BJ (cell line): ENCODE results near the gene KRTAP5-8. TPM values are rescaled to one million over a fixed set of nuclear protein-coding genes. Genes with fewer than 3 reads are reported as not detected.

Experiments used
- CTCF ChIA-PET: fragments of 350-600 bp; formaldehyde crosslinking; extraction: SDS; loops from one replicate; lab custom pipeline; 2021; ENCODE audit warnings: antibody characterized with exemption, inconsistent platforms; lab: Yijun Ruan, JAX
- POLR2A ChIA-PET: fragments of 300-600 bp; sonication (Branson Sonifier 250); formaldehyde crosslinking; extraction: SDS; loops from one replicate; lab custom pipeline; 2021; ENCODE audit warnings: antibody characterized with exemption; lab: Charles Lee
- DNase-seq: peaks from one replicate; pipeline ENCODE4 v3.0.0-alpha.2; 2011; ENCODE audit warnings: low read depth
- H3K27me3 ChIP-seq: 2 replicates; pipeline ENCODE4 v1.6.0; 2011; ENCODE audit warnings: low read length; ENCODE audit not compliant: control insufficient read depth, insufficient read depth
- H3K36me3 ChIP-seq: 2 replicates; pipeline ENCODE4 v1.5.1; 2011; ENCODE audit warnings: low read length; ENCODE audit not compliant: control insufficient read depth, insufficient read depth
- H3K4me3 ChIP-seq: 2 replicates; pipeline ENCODE4 v1.5.1; 2011; ENCODE audit warnings: low read depth, mild to moderate bottlenecking, control low read depth, low read length
- CTCF ChIP-seq: IDR thresholded peaks from 2 replicates; pipeline ENCODE4 v1.5.1; 2011; ENCODE audit warnings: low read depth, mild to moderate bottlenecking, control low read depth, inconsistent platforms, low read length, moderate library complexity; ENCODE audit not compliant: insufficient read depth
- polyA plus RNA-seq: library from polyadenylated mRNA; depleted of rRNA; stranded (reverse); fragments of >200 nt; gene quantifications from 2 replicates; pipeline ENCODE4 v1.2.3, GENCODE V29; 2011

KRTAP5-8 gene
- polyA plus RNA-seq, 1 experiment, result not detected

DNA sequence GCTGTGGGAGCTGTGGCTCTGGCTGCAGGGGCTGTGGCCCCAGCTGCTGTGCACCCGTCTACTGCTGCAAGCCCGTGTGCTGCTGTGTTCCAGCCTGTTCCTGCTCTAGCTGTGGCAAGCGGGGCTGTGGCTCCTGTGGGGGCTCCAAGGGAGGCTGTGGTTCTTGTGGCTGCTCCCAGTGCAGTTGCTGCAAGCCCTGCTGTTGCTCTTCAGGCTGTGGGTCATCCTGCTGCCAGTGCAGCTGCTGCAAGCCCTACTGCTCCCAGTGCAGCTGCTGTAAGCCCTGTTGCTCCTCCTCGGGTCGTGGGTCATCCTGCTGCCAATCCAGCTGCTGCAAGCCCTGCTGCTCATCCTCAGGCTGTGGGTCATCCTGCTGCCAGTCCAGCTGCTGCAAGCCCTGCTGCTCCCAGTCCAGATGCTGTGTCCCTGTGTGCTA lies 10.9 kb downstream of the KRTAP5-8 start:
- ChIA-PET CTCF (interaction anchor here (0.7 kb wide), 1 partner anchor 14 kb away, joined by 3 read pairs; no protein-coding TSS in a partner anchor), POLR2A (no interaction called here)
- no peak for DNase-seq
- no peak overlapping the region for H3K4me3 ChIP-seq
- no peak for TF ChIP-seq CTCF
- H3K36me3 ChIP-seq, result no peaks in the 10 kb centered on the region
- no peaks in the 10 kb centered on the region for H3K27me3 ChIP-seq

DNA sequence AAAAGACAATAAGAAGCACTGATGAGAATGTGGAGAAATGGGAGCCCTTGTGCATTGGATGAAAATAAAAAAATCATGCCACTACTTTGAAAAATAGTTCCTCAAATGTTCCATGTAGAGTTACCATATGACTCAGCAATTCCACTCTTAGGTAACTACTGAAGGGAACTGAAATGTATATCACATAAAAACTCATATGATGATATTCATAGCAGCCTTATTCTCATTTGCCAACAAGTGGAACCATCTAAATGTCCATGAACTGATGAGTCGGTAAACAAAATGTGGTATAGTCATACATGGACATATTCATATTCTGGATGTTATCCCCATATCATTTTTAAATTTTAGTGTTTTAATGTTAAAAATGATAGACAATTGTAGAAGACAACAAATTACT lies 13.9 kb downstream of the KRTAP5-8 start:
- no peak for DNase-seq
- ChIA-PET CTCF (interaction anchor here (0.6 kb wide), 1 partner anchor 149 kb away, joined by 3 read pairs; no protein-coding TSS in a partner anchor), POLR2A (no interaction called here)
- H3K36me3 ChIP-seq, result no peaks in the 10 kb centered on the region
- no peak overlapping the region for H3K4me3 ChIP-seq
- TF ChIP-seq CTCF, result no peak
- no peaks in the 10 kb centered on the region for H3K27me3 ChIP-seq

DNA sequence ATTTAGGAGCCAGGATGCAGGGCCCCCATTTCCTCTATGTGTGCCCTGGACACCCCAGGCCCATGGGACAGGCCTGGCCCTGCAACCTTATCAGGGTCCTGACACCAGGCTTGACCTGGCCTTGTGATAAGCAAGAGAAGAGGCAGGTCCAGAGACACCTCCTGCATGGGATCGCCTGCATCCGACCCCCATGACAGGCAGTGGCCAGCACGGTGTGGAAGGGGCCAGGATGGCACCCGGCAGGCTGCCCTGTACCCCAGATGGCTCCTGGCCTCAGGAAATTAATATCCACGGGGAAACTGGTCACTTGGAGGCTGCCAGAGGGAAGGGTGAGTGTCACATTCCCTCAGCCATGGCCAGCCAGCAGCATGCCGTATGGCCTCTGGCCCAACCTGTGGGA lies 17.2 kb downstream of the KRTAP5-8 start:
- DNase-seq, result no peak
- CTCF ChIA-PET, result no interaction called here
- Histone ChIP-seq H3K27me3 (no peaks in the 10 kb centered on the region), H3K4me3 (no peak overlapping the region), H3K36me3 (no peaks in the 10 kb centered on the region)
- no peak for TF ChIP-seq CTCF
- POLR2A ChIA-PET, result no interaction called here

GRCh38 chr11:71555508-71555907 lies 17.7 kb downstream of the KRTAP5-8 start:
- ChIA-PET POLR2A (no interaction called here), CTCF (no interaction called here)
- DNase-seq, result no peak
- TF ChIP-seq CTCF, result no peak
- Histone ChIP-seq H3K36me3 (no peaks in the 10 kb centered on the region), H3K27me3 (no peaks in the 10 kb centered on the region), H3K4me3 (no peak overlapping the region)

DNA sequence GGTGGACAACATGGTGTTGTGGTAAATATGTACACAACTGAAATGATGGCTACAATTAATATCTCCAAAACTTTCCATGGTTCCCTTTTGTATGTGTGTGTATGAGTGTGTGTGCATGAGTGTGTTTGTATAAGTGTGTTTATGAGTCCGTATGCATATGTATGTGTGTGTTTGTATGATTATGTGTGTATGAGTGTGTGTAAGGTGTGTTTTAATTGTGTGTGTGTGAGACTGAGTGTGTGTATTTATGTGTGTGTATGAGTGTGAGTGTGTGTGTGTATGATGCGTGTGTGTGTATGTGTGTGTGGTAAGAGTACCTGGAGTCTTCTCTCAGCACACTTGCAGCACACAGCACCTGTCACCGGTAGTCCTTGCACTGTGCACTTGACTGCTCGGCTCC lies 18.2 kb downstream of the KRTAP5-8 start:
- POLR2A ChIA-PET, result no interaction called here

More for the DNA sequence above, 18.2 kb downstream of the KRTAP5-8 start:
- no peak for TF ChIP-seq CTCF
- CTCF ChIA-PET, result no interaction called here
- DNase-seq, result no peak
- H3K4me3 ChIP-seq, result no peak overlapping the region
- no peaks in the 10 kb centered on the region for H3K27me3 ChIP-seq
- H3K36me3 ChIP-seq, result no peaks in the 10 kb centered on the region
